Calu3 (cell line): Measurements from ENCODE around the gene MBTD1. TPM values are rescaled to one million over a fixed set of nuclear protein-coding genes. Genes with fewer than 3 reads are reported as not detected.

Experiments
- BruUV-seq: library from RNA; stranded (reverse); fragments of 400-500 nt; replicated peaks from 2 replicates; lab custom pipeline; 2021; lab: Mats Ljungman, UMichigan
- CTCF ChIA-PET: fragments of 300-600 bp; sonication (Branson Sonifier 250); formaldehyde crosslinking; loops from one replicate; lab custom pipeline; 2022; ENCODE audit warnings: antibody characterized with exemption; lab: Charles Lee
- DNase-seq: peaks from one replicate; pipeline ENCODE4 v3.0.0; 2022
- H3K27ac Mint-ChIP-seq: one replicate; pipeline ENCODE4 v1.8.0; 2022; ENCODE audit warnings: mixed read lengths; ENCODE audit not compliant: unreplicated experiment
- H3K27me3 Mint-ChIP-seq: one replicate; pipeline ENCODE4 v1.8.0; 2022; ENCODE audit warnings: mixed read lengths; ENCODE audit not compliant: unreplicated experiment
- H3K36me3 Mint-ChIP-seq: one replicate; pipeline ENCODE4 v1.8.0; 2022; ENCODE audit warnings: mild to moderate bottlenecking, moderate library complexity, mixed read lengths; ENCODE audit not compliant: insufficient read depth, unreplicated experiment
- H3K4me1 Mint-ChIP-seq: one replicate; pipeline ENCODE4 v1.8.0; 2022; ENCODE audit warnings: mild to moderate bottlenecking, low read depth, mixed read lengths; ENCODE audit not compliant: unreplicated experiment
- H3K4me3 Mint-ChIP-seq: one replicate; pipeline ENCODE4 v1.8.0; 2022; ENCODE audit warnings: mild to moderate bottlenecking, low read depth, moderate library complexity, mixed read lengths; ENCODE audit not compliant: unreplicated experiment
- H3K9me3 Mint-ChIP-seq: one replicate; pipeline ENCODE4 v1.8.0; 2022; ENCODE audit warnings: low read depth, mixed read lengths; ENCODE audit not compliant: unreplicated experiment
- CTCF ChIP-seq: fragments of 200-600 bp; IDR thresholded peaks from one replicate; pipeline ENCODE4 v1.8.0; 2022; ENCODE audit warnings: antibody characterized with exemption; ENCODE audit not compliant: unreplicated experiment
- intact Hi-C: fragments of 100-400 bp; cut with micrococcal nuclease; formaldehyde crosslinking; loops from one replicate; pipeline ENCODE4 v1.10.0; 2022; ENCODE audit not compliant: unreplicated experiment
- total RNA-seq: library from RNA; stranded (reverse); gene quantifications from 2 replicates; pipeline ENCODE4 v1.2.3, GENCODE V29; 2022

The MBTD1 gene
- total RNA-seq, 1 experiment from 2014 or later, result 38.4 TPM

GRCh38 chr17:51238255-51238887, 21.5 kb downstream of the MBTD1 start:
- CTCF ChIA-PET, result no interaction called here
- no peak for DNase-seq
- Mint-ChIP-seq H3K4me3 (no peak overlapping the region), H3K4me1 (peaks cover 15% of the 10 kb centered on the region), H3K36me3 (peaks cover 16% of the 10 kb centered on the region), H3K9me3 (no peaks in the 10 kb centered on the region), H3K27me3 (no peaks in the 10 kb centered on the region), H3K27ac (no peak overlapping the region)
- no TSS peak for BruUV-seq
- intact Hi-C loops, result no loop called here
- no peak for TF ChIP-seq CTCF

DNA sequence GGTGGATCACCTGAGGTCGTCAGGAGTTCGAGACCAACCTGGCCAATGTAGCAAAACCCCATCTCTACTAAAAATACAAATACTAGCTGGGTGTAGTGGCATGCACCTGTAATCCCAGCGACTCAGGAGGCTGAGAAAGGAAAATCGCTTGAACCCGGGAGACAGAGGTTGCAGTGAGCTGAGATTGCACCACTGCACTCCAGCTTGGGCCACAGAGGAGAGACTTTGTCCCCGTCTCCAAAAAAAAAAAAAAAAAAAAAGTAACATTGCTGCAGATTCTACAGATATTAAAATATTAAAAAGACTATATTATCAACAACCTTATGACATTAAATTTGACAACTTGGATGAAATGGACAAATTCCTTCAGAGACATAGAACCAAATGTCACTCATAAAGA, 25.7 kb downstream of the MBTD1 start:
- Mint-ChIP-seq H3K4me3 (no peak overlapping the region), H3K36me3 (peaks cover 16% of the 10 kb centered on the region), H3K27ac (no peak overlapping the region), H3K4me1 (peaks cover 38% of the 10 kb centered on the region), H3K9me3 (no peaks in the 10 kb centered on the region), H3K27me3 (no peaks in the 10 kb centered on the region)
- TF ChIP-seq CTCF, result no peak
- no peak for DNase-seq
- BruUV-seq, result no TSS peak
- CTCF ChIA-PET, result interaction anchor here (0.6 kb wide), 1 partner anchor 523 kb away, joined by 4 read pairs; no protein-coding TSS in a partner anchor
- intact Hi-C loops, result no loop called here

- intact Hi-C loops, result loop anchor here (1.0 to 2.0 kb wide), 2 partner anchors 14 to 25 kb away; no protein-coding TSS in a partner anchor
- Mint-ChIP-seq H3K9me3 (no peaks in the 10 kb centered on the region), H3K27me3 (no peaks in the 10 kb centered on the region), H3K27ac (peak overlapping the region; percentile 22), H3K36me3 (peaks cover 11% of the 10 kb centered on the region), H3K4me3 (peak overlapping the region; percentile 61), H3K4me1 (peaks cover 38% of the 10 kb centered on the region)
- peak; percentile 58 for DNase-seq
- BruUV-seq, result no TSS peak
- CTCF ChIA-PET, result no interaction called here
- no peak for TF ChIP-seq CTCF
These were observed 27.9 kb downstream of the MBTD1 start for GRCh38 chr17:51231999-51232398.

- no peak overlapping the region for H3K4me3 Mint-ChIP-seq
- no peak overlapping the region for H3K27ac Mint-ChIP-seq
- no TSS peak for BruUV-seq
- intact Hi-C loops, result no loop called here
- CTCF ChIA-PET, result interaction anchor here (0.6 kb wide), 1 partner anchor 49 kb away, joined by 3 read pairs; no protein-coding TSS in a partner anchor
- TF ChIP-seq CTCF, result no peak
- peaks cover 38% of the 10 kb centered on the region for H3K4me1 Mint-ChIP-seq
- H3K9me3 Mint-ChIP-seq, result no peaks in the 10 kb centered on the region
- H3K27me3 Mint-ChIP-seq, result no peaks in the 10 kb centered on the region
- H3K36me3 Mint-ChIP-seq, result peaks cover 6% of the 10 kb centered on the region
- DNase-seq, result no peak
These were observed 29.5 kb downstream of the MBTD1 start for GRCh38 chr17:51230306-51230705.
